C4-2B (cell line): ENCODE results near the gene GOLPH3L.
"Not testable (repeated sequence)": the region's sequence is repeated elsewhere in the genome, so short reads cannot be mapped to it uniquely, and the experiment has no call there.

ENCODE experiments used
- H3K27ac ChIP-seq: fragments of 450-650 bp; 2 replicates; pipeline ENCODE4 v1.5.1; 2017
- ZFX ChIP-seq: fragments of 450-650 bp; IDR thresholded peaks from 2 replicates; pipeline ENCODE4 v1.6.1; 2017
- TF ChIP-seq, protein P1 (sequence below): fragments of 450-650 bp; conservative IDR thresholded peaks from 2 replicates; pipeline ENCODE4 v1.5.1; 2017; ENCODE audit warnings: mild to moderate bottlenecking

The GOLPH3L gene

DNA sequence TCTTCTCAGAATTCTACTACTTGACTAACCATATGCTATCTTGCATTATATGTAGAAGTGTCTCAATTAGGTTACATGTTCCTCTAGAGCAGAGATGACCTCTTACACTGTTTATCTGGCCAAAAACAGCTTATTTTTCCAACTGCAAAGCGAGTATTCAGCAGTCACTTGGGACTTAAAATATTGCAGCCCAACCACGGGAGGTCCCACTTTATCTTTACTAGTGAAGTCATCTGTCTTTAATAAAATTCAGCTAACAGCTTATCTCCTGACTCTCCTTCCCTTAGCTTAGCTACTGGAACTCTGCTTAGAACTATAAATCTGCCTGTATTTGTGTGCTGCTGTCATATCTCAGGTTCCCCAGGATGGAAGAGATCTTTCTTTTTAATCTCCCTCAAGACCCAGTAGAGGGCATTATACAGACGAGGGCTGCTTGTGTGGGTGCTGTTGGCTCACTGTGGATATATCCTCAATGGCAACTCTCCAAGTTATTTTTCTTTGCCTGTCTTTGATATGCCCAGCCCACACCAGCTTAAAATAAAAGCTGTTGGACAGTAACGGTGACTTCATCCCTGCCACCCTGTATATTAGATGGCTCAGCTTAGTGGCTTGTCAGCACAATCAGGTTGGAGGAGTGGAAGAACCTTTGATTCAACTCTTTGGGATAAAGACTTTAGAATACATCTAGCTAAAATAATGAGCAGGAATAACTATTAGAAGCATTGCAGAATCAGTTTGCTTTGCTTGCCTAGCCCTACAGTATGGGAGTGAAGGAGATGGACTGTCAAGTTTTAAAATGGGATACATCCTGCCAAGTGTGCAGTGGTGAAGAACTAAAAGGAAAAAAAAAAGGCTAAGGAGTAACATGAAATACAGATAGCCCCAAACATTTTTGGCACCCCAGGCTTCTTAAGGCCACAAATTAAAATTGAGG, 77.1 kb downstream of the GOLPH3L start:
- TF ChIP-seq ZFX: no peak
- TF ChIP-seq, protein P1, sequence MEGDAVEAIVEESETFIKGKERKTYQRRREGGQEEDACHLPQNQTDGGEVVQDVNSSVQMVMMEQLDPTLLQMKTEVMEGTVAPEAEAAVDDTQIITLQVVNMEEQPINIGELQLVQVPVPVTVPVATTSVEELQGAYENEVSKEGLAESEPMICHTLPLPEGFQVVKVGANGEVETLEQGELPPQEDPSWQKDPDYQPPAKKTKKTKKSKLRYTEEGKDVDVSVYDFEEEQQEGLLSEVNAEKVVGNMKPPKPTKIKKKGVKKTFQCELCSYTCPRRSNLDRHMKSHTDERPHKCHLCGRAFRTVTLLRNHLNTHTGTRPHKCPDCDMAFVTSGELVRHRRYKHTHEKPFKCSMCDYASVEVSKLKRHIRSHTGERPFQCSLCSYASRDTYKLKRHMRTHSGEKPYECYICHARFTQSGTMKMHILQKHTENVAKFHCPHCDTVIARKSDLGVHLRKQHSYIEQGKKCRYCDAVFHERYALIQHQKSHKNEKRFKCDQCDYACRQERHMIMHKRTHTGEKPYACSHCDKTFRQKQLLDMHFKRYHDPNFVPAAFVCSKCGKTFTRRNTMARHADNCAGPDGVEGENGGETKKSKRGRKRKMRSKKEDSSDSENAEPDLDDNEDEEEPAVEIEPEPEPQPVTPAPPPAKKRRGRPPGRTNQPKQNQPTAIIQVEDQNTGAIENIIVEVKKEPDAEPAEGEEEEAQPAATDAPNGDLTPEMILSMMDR: no peak; the same call in 1 of the 2 replicates
- no peak overlapping the region for H3K27ac ChIP-seq

DNA sequence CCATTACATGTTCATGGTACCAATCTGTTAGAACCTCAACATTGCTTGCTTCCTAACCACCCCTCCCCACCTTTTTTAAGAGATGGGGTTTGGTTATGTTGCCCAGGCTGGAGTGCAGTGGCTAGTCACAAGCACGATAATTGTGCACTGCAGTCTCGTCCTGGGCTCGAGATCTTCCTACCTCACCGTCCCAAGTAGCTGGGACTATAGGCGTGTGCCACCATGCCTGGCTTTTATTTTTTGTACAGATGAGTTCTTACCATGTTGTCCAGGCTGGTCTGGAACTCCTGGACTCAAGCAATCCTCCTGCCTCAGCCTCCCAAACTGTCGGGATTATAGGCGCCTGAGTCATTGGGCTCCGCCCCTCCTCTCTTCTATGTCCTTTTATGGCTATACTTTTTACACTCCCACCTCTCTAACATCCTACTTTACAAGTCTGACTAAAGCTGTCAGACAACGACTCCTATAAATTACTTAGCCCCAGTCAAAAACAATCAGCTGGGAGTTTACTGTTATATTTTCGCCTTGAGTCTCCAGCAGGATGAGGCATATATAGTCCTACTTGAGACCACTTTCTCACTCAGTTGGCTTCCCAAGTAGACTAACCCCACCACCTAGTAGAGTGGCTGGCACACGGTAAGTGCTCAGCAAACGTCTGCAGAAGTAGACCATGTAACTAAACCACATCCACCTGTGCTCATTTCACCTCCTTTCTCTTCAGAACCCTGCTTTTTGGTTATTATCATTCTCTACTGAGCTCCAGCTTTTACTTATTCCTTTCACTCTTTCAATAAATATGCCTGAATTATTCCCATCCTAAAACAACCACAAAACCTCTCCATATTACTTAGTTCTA, 81.4 kb downstream of the GOLPH3L start:
- TF ChIP-seq, protein P1: no peak
- no peak for TF ChIP-seq ZFX
- no peak overlapping the region for H3K27ac ChIP-seq

DNA sequence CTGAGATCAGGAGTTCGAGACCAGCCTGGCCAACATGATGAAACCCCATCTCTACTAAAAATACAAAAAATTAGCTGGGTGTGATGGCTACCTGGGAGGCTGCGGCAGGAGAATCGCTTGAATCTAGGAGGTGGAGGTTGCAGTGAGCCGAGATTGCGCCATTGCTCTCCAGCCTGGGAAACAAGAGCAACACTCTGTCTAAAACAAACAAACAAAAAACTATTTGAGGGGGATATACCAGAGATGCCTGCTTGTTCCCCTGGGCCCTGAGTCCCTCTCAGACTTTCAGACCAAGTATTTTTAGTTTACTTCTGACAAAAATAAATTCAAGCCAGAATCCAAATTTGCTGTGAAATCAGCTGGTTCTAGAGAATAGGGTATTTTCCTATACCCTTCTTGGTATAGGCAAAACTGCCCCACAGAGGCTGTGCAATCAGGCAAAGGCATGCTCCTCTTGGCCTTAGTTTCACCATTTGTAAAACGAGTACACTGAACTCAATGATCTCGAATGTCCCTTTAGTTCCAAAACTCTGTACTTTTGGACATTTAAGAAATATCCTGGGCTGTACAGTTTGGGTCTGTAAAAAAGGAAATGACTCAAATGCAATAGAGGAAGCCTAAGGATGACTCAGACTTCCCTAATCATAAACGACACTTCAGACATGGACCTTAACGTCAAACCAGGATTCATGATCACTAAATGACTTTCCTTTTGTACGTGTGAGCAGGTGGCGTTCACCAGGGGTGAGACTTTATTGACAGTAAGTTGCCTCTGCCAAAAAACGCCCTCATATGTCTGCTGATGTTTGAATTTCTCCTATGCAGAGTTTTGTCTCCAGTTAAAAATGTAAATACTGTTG, 83.7 kb downstream of the GOLPH3L start:
- TF ChIP-seq, protein P1: no peak
- TF ChIP-seq ZFX: no peak
- 0 out of 2 replicates have a peak overlapping the region, but pooled peaks have one; percentile 6 for H3K27ac ChIP-seq

DNA sequence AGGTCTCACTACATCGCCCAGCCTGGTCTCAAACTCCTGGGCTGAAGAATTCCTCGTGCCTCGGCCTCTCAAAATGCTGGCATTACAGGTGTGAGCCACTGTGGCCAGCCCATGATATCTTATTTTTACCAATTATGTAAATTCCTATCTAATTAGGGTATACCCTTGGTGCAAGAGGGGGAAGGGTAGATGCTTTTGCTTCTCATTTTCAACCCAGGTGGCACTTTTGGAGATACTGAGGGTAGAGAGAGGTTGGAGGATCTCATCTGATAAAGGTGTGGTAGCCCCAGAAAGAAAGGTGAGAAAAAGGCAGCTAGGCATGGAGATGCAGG, 85.0 kb downstream of the GOLPH3L start:
- TF ChIP-seq, protein P1: no peak
- no peak for TF ChIP-seq ZFX
- H3K27ac ChIP-seq: no peak overlapping the region

DNA sequence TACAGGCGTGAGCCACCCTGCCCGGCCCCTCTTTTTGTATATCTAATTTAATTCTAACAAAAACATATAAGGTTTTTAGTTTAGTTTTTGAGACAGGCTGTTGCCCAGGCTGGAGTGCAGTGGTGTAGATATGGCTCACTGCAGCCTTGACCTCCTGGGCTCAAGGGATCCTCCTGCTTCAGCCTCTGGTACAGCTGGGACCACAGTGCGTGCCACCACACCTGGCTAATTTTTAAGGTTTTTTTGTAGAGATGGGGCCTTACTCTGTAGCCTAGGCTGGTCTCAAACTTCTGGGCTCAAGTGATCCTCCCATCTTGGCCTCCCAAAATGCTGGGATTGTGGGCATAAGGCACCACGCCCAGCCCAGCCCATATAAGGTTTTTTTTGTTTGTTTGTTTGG, 86.4 kb downstream of the GOLPH3L start:
- H3K27ac ChIP-seq: no peak overlapping the region
- TF ChIP-seq ZFX: no peak

DNA sequence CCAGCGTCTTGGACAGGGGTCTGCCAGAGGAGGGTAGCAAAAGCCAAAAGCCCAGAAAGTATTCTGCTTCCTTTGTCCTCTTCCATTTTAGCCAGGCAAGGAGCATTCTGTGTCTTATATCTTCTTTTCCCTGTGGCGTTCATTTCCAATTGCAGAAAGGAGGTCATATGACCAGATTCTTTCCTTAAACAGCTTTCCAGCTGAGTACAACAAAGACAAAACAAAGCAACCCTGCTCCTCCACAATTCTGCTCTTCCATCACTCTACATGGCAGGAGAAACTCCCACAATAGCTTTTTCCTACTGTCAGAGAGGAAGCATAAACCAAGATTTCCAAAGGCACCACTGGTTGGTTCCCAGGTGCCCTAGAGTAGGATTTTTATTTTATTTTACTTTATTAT, 87.2 kb downstream of the GOLPH3L start:
- TF ChIP-seq ZFX: no peak
- TF ChIP-seq, protein P1: no peak
- H3K27ac ChIP-seq: no peak overlapping the region

DNA sequence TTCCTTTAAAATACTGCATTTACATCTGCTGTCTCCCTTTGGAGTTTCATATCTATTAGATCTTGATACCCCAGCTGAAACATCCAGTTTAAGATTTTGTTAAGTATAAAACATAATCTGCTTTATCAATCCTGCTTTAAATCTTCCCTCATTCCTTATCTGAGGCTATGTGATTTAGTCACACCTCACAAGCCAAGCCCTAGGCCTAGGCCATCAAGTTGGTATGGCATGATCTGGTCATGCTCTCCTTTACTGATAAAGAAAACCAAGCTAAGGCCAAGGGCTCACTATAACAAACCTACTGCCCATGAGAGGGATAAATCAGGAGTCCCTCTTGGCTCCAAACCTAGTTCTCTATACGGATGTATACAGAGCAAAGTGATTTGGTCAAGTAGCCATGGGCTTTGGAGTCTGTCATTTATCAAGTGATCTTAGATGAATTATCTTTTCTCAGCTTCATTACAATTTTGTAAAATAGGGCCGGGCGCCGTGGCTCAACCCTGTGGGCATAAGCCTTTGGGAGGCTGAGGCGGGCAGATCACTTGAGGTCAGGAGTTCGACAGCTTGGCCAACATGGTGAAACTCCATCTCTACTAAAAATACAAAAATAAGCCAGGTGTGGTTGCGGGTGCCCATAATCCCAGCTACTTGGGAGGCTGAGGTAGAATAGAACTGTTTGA, 90.4 kb downstream of the GOLPH3L start:
- no peak overlapping the region for H3K27ac ChIP-seq
- TF ChIP-seq, protein P1: no peak
- no peak for TF ChIP-seq ZFX

DNA sequence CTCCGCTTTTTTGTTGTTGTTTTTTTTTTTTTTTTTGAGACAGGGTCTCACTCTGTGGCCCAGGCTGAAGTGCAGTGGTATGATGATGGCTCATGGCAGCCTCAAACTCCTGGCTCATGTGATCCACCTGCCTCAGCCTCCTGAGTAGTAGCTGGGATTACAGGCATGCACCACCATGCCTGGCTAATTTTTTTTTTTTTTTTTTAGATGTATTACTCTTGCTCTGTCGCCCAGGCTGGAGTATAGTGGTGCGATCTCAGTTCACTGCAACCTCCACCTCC, 91.6 kb downstream of the GOLPH3L start:
- H3K27ac ChIP-seq: not testable (repeated sequence)
